Measurements from ENCODE around the gene SDHAF3. TPM values are rescaled to one million over a fixed set of nuclear protein-coding genes. Genes with fewer than 3 reads are reported as not detected.
A peak's percentile ranks its signal among the peaks of the same experiment; 100 is the strongest.
"Not testable (repeated sequence)": the region's sequence is repeated elsewhere in the genome, so short reads cannot be mapped to it uniquely, and the experiment has no call there.

SDHAF3 gene
- total RNA-seq, 2 experiments from 2014 or later: 16.0 to 16.1 TPM

DNA sequence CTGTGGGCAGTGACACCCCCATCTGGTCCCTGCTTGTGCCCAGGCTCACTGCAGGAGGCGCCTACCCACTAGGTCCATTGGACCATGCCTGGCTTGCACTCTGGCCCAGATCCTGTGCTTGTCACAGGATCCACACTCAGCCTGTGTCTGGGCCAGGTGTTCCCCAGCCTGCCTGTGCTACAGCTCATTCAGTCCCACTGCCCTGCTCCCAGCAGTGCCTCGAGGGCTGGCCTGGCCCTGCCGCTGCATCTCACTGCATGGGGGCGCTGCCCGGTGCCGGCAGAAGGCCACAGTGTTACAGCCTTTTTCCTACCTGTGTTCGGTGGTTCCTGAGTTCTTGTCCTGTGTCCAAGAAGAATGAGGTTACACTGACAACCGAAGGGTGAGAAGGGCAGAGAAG is 21.3 kb downstream of the SDHAF3 start:
- Mint-ChIP-seq H3K27me3 (no peaks in the 10 kb centered on the region), H3K4me3 (no peak overlapping the region), H3K9me3 (peaks cover 27% of the 10 kb centered on the region), H3K27ac (no peak overlapping the region), H3K4me1 (no peaks in the 10 kb centered on the region), H3K36me3 (ENCODE audit: low read depth) (peaks cover 40% of the 10 kb centered on the region)
- no peak for DNase-seq
- POLR2A ChIA-PET: no interaction called here
- CTCF ChIA-PET: no interaction called here

DNA sequence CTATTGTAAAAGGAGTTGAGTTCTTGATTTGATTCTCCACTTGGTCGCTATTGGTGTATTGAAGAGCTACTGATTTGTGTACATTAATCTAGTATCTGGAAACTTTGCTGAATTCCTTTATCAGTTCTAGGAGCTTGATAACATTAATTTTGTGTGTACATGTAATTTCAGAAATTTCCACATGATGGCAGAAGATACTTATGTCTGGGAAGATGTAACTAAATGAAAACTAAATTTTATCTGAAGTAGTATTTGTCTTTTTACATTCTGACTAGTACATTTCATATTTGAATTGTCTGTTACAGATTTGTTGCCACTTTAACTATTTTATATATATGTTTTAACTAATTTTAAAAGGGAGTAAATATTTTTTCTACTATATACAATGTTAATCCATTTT is 27.6 kb downstream of the SDHAF3 start:
- Mint-ChIP-seq H3K27ac (no peak overlapping the region), H3K4me3 (no peak overlapping the region), H3K4me1 (no peaks in the 10 kb centered on the region)

DNA sequence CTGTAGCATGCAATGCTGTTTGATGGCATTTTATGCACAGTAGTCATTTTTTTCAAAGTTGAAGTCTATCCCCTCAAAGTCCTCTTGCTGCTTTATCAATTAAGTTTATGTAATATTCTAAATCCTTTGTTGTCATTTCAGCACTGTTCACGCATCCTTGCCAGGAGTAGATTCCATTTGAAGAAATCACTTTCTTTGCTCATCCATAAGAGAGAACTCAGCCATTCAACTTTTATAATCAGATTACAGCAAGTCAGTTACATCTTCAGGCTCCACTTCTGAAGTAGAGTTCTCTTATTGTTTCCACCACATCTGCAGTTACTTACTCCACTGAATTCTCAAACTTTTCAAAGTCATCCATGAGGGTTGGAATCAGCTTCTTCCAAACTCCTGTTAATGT is 32.3 kb downstream of the SDHAF3 start:
- Mint-ChIP-seq H3K4me3 (no peak overlapping the region), H3K9me3 (no peaks in the 10 kb centered on the region), H3K36me3 (ENCODE audit: low read depth) (peaks cover 4% of the 10 kb centered on the region), H3K4me1 (no peaks in the 10 kb centered on the region), H3K27me3 (no peaks in the 10 kb centered on the region), H3K27ac (no peak overlapping the region)
- CTCF ChIA-PET: interaction anchor here (0.6 kb wide), 1 partner anchor 863 kb away, joined by 3 read pairs; no protein-coding TSS in a partner anchor
- DNase-seq: no peak
- POLR2A ChIA-PET: interaction anchor here (0.8 kb wide), 1 partner anchor 33 kb away, joined by 3 read pairs; no protein-coding TSS in a partner anchor

More for the DNA sequence above, 27.6 kb downstream of the SDHAF3 start:
- CTCF ChIA-PET: interaction anchor here (0.8 to 1.0 kb wide), 2 partner anchors 16 to 36 kb away, joined by 4 read pairs; no protein-coding TSS in a partner anchor
- POLR2A ChIA-PET: no interaction called here
- peaks cover 17% of the 10 kb centered on the region for H3K36me3 Mint-ChIP-seq (ENCODE audit: low read depth)
- H3K27me3 Mint-ChIP-seq: no peaks in the 10 kb centered on the region
- H3K9me3 Mint-ChIP-seq: peaks cover 14% of the 10 kb centered on the region
- no peak for DNase-seq

DNA sequence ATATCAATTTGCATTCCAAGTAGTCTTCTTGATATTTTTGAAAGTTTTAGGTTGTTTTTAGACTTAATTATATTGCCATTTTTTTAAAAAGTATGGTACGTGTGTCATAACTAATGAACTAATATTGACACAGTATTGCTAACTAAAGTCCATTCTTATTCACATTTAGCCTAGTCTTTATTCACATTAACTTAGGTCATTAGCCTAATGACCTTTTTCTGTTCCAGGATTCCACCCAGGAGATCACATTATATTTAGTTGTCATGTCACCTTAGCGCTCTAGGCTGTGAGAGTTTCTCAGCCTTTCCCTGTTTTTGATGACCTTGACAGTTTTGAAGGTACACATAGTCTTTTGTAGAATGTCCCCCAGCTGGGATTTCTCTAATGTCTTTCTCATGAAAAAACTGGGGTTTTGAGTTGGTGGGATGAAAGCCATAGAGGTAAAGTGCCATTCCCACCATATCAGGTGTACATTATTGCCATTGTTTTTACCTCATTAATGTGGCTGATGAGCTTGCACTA is 38.5 kb downstream of the SDHAF3 start:
- CTCF ChIA-PET: interaction anchor here (0.5 to 0.6 kb wide), 2 partner anchors 8 to 306 kb away, joined by 3 to 4 read pairs; no protein-coding TSS in a partner anchor
- Mint-ChIP-seq H3K36me3 (ENCODE audit: low read depth) (peaks cover 15% of the 10 kb centered on the region), H3K27ac (no peak overlapping the region), H3K4me1 (no peaks in the 10 kb centered on the region), H3K27me3 (no peaks in the 10 kb centered on the region), H3K9me3 (peaks cover 12% of the 10 kb centered on the region), H3K4me3 (no peak overlapping the region)
- DNase-seq: no peak
- POLR2A ChIA-PET: no interaction called here

DNA sequence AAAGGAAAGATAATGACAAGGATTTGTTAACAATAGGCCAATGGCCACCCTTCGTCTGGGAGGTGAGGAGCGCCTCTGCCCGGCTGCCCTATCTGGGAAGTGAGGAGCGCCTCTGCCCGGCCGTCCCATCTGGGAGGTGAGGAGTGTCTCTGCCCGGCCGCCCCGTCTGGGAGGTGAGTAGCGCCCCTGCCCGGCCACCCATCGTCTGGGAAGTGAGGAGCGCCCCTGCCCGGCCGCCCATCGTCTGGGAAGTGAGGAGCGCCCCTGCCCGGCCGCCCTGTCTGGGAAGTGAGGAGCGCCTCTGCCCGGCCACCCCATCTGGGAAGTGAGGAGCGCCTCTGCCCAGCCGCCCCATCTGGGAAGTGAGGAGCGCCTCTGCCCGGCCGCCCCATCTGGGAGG is 42.5 kb downstream of the SDHAF3 start:
- DNase-seq, CTCF ChIA-PET, H3K27ac Mint-ChIP-seq, H3K4me3 Mint-ChIP-seq, H3K4me1 Mint-ChIP-seq, H3K27me3 Mint-ChIP-seq, POLR2A ChIA-PET: not testable (repeated sequence)
- H3K36me3 Mint-ChIP-seq (ENCODE audit: low read depth): peaks cover 39% of the 10 kb centered on the region
- peaks cover 21% of the 10 kb centered on the region for H3K9me3 Mint-ChIP-seq

DNA sequence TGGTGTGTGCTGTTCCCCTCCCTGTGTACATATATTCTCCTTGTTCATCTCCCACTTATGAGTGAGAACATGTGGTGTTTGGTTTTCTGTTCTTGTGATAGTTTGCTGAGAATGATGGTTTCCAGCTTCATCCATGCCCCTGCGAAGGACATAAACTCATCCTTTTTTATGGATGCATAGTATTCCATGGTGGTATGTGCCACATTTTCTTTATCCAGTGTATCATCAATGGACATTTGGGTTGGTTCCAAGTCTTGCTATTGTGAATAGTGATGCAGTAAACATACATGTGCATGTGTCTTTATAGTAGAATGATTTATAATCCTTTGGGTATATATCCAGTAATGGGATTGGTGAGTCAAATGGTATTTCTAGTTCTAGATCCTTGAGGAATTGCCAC is 44.1 kb downstream of the SDHAF3 start:
- CTCF ChIA-PET, H3K4me3 Mint-ChIP-seq, H3K4me1 Mint-ChIP-seq, H3K27me3 Mint-ChIP-seq, H3K27ac Mint-ChIP-seq, DNase-seq, POLR2A ChIA-PET: not testable (repeated sequence)
- peaks cover 52% of the 10 kb centered on the region for H3K36me3 Mint-ChIP-seq (ENCODE audit: low read depth)
- H3K9me3 Mint-ChIP-seq: peaks cover 32% of the 10 kb centered on the region

DNA sequence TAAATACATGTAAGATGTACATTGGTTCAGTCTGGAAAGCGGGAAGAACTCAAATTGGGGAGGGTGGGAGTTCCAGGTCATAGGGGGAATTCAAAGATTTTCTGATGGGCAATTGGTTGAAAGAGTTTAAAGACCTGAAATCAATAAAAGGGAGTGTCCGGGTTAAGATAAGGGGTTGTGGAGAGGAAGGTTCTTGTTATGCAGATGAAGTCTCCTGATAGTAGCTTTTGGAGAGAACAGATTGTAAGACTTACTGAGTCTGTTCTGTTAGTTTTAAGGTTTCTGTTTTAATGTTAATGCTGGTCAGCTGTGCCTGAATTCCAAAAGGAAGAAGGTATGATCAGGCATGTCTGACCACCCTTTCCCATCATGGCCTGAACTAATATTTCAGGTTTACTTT is 48.8 kb downstream of the SDHAF3 start:
- Mint-ChIP-seq H3K4me1 (peaks cover 19% of the 10 kb centered on the region), H3K9me3 (peaks cover 33% of the 10 kb centered on the region), H3K27ac (no peak overlapping the region), H3K36me3 (ENCODE audit: low read depth) (peaks cover 58% of the 10 kb centered on the region), H3K4me3 (no peak overlapping the region), H3K27me3 (no peaks in the 10 kb centered on the region)
- DNase-seq: no peak
- ChIA-PET POLR2A (no interaction called here), CTCF (no interaction called here)

DNA sequence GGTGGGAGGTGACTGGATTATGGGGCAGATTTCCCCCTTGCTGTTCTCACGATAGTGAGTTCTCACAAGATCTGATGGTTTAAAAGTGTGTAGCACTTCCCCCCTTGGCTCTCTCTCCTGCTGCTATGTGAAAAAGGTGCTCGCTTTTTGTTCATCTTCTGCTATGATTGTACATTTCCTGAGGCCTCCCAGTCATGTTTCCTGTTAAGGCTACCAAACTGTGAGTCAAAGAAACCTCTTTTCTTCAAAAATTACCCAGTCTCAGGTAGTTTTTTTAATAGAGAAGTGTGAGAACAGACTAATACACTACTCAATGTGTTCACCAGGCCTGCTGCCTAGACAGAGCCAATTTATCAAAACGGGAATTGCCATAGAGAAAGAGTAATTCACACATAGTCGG is 49.7 kb downstream of the SDHAF3 start:
- CTCF ChIA-PET: no interaction called here
- no peak for DNase-seq
- no peak overlapping the region for H3K27ac Mint-ChIP-seq

DNA sequence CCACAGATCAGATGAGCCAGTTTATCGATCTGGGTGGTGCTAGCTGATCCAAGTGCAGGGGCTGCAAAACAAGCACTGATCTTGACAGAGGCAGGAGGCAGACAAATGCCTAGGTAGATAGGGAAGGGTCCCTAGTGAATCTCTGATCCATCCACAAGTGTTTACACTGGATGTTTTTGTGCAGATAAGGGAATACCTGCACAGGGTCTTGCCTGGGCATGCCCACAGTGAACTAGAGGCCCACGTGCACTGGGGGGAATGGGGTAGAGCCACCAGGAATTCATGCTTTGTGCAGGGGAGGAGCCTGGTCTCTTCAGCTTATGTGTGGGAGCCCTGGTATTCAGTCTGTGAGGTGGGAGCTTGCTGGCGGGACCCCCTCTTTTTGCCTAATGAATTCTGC is 50.3 kb downstream of the SDHAF3 start:
- H3K36me3 Mint-ChIP-seq (ENCODE audit: low read depth): peaks cover 46% of the 10 kb centered on the region
- H3K4me1 Mint-ChIP-seq: peaks cover 15% of the 10 kb centered on the region
- ChIA-PET CTCF (interaction anchor here (2.1 kb wide), 1 partner anchor 13 kb away, joined by 5 read pairs; no protein-coding TSS in a partner anchor), POLR2A (no interaction called here)
- peaks cover 29% of the 10 kb centered on the region for H3K9me3 Mint-ChIP-seq
- no peaks in the 10 kb centered on the region for H3K27me3 Mint-ChIP-seq
- H3K27ac Mint-ChIP-seq: no peak overlapping the region
- H3K4me3 Mint-ChIP-seq: no peak overlapping the region
- no peak for DNase-seq

More for the DNA sequence above, 49.7 kb downstream of the SDHAF3 start:
- POLR2A ChIA-PET: no interaction called here
- Mint-ChIP-seq H3K4me3 (no peak overlapping the region), H3K9me3 (peaks cover 31% of the 10 kb centered on the region), H3K4me1 (peaks cover 17% of the 10 kb centered on the region), H3K27me3 (no peaks in the 10 kb centered on the region), H3K36me3 (ENCODE audit: low read depth) (peaks cover 52% of the 10 kb centered on the region)

DNA sequence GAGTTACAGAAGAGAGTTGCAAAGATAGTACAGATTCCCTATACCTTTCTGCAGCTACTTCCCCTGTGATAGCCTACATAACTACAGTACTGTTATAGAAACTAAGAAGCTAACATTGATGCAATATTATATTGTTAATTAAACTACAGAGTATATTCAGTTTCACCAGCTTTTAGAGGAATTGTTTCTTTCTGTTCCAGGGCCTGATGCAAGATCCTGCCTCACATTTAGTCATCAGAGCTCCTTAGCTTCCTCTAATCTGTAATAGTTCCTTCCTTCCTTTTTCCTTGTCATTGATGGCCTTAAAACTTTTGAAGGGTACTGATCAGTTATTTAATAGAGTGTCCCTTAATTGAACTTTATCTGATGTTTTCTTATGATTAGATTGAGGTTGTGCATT is 56.8 kb downstream of the SDHAF3 start:
- Mint-ChIP-seq H3K27ac (no peak overlapping the region), H3K9me3 (no peaks in the 10 kb centered on the region), H3K36me3 (ENCODE audit: low read depth) (no peaks in the 10 kb centered on the region), H3K4me3 (no peak overlapping the region), H3K4me1 (no peaks in the 10 kb centered on the region), H3K27me3 (no peaks in the 10 kb centered on the region)
- DNase-seq: no peak
- CTCF ChIA-PET: no interaction called here
- POLR2A ChIA-PET: no interaction called here

DNA sequence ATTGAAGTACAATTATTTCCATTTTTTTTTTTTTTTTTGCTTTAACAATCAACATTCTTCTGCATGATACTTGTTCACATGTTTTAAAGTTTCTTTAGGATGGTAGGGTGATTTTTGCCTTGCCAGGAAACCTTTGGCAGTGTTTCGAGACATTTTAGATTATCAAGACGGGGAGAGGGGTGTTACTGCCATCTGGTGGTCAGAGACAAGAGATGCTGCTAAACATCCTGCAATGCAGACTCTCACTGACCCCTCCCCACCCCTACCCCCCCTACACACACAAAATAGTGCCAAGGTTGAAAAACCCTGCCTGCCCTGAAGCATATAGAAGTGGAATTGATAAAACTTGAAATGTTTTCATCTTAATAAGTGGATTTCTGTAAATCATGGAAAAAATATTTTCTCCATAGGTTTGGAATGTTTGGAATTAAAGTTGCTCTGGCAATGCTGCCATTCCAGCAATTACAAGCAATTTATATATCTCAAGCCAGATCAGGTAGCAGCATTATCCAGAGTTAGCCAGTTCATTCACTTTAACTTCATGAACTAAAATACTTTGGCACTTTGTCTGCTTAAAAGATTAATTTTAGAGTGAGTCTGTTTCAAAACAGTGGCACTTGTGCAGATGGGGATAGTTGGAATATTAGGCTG is 62.1 kb downstream of the SDHAF3 start:
- POLR2A ChIA-PET: no interaction called here
- DNase-seq: peak; percentile 38

DNA sequence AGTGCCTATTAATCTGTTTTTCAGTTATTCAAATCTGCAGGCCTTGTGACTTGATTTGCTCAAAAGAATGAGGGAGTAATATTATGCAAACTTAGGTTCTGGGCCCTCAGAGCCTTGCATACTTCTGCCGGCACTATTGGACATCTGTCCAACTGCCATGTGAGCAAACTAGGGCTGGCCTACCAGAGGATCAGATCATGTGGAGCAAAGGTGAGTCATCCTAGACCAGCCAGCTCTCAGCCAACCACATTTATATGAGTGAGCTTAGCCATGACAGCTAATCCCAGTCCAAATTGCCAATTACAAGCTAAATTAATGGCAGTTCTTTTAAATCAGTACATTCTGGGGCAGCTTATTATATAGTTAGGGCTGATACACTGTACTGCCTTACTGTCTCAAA is 69.6 kb downstream of the SDHAF3 start:
- no peak for DNase-seq
- no peaks in the 10 kb centered on the region for H3K27me3 Mint-ChIP-seq
- H3K36me3 Mint-ChIP-seq (ENCODE audit: low read depth): peaks cover 7% of the 10 kb centered on the region
- H3K27ac Mint-ChIP-seq: no peak overlapping the region
- no peaks in the 10 kb centered on the region for H3K4me1 Mint-ChIP-seq
- ChIA-PET CTCF (interaction anchor here (1.3 kb wide), 1 partner anchor 82 kb away, joined by 3 read pairs; no protein-coding TSS in a partner anchor), POLR2A (no interaction called here)
- no peaks in the 10 kb centered on the region for H3K9me3 Mint-ChIP-seq
- no peak overlapping the region for H3K4me3 Mint-ChIP-seq

More for the DNA sequence above, 62.1 kb downstream of the SDHAF3 start:
- no peak overlapping the region for H3K27ac Mint-ChIP-seq
- H3K4me3 Mint-ChIP-seq: no peak overlapping the region
- H3K27me3 Mint-ChIP-seq: no peaks in the 10 kb centered on the region
- CTCF ChIA-PET: interaction anchor here (0.7 to 1.7 kb wide), 7 partner anchors 8 to 764 kb away, joined by 3 to 9 read pairs (median 3); partner anchors contain the start of gene SDHAF3
- no peaks in the 10 kb centered on the region for H3K9me3 Mint-ChIP-seq
- H3K36me3 Mint-ChIP-seq (ENCODE audit: low read depth): peaks cover 7% of the 10 kb centered on the region
- no peaks in the 10 kb centered on the region for H3K4me1 Mint-ChIP-seq

DNA sequence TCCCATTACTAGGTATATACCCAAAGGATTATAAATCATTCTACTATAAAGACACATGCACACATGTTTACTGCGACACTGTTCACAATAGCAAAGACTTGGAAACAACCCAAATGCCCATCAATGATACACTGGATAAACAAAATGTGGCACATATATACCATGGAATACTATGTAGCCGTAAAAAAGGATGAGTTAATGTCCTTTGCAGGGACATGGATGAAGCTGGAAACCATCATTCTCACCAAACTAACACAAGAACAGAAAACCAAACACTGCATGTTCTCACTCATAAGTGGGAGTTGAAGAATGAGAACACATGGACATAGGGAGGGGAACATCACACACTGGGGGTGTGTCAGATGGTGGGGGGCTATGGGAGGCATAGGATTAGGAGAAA is 78.7 kb downstream of the SDHAF3 start:
- H3K36me3 Mint-ChIP-seq (ENCODE audit: low read depth); H3K27ac Mint-ChIP-seq; H3K4me1 Mint-ChIP-seq; POLR2A ChIA-PET; H3K27me3 Mint-ChIP-seq; DNase-seq; H3K9me3 Mint-ChIP-seq; CTCF ChIA-PET; H3K4me3 Mint-ChIP-seq: not testable (repeated sequence)

DNA sequence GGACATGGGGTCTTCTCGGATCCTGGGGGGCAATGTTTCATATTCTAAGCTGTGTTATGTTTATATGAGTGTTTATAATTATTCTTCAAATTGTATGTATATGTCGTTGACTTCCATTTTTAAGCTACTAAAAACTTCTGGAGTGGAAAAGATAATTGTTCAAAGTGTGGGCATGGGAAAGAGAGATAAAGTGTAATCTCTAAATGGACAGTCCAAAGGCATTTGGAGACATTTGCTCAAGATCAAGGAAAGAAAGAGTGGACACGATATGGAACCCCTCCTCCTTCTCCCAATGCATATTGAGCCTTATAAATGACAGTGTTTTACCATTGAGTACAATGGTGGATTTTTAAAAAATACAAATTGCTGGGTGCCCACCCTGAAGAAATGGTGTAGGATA is 81.1 kb downstream of the SDHAF3 start:
- POLR2A ChIA-PET: no interaction called here
- no peaks in the 10 kb centered on the region for H3K9me3 Mint-ChIP-seq
- no peaks in the 10 kb centered on the region for H3K36me3 Mint-ChIP-seq (ENCODE audit: low read depth)
- no peak overlapping the region for H3K4me3 Mint-ChIP-seq
- no peaks in the 10 kb centered on the region for H3K4me1 Mint-ChIP-seq
- H3K27ac Mint-ChIP-seq: no peak overlapping the region
- CTCF ChIA-PET: no interaction called here
- peaks cover 5% of the 10 kb centered on the region for H3K27me3 Mint-ChIP-seq
- no peak for DNase-seq

All from activated CD4-positive, alpha-beta memory T cell treated with anti-CD3 and anti-CD28 coated beads, Interleukin-2, amount 10 ng/mL, durations not matched to agents 7 days and 5 days (primary cell).